ENCODE data around the gene POU3F1. TPM values are rescaled to one million over a fixed set of nuclear protein-coding genes. Genes with fewer than 3 reads are reported as not detected.
A peak's percentile ranks its signal among the peaks of the same experiment; 100 is the strongest.

The POU3F1 gene
- 1.1 and 3.7 TPM in 2 replicates for total RNA-seq (2014; rRNA removed; shearing (Covaris generic))

- DNase-seq (ENCODE audit: low read depth), result no peak
These were observed at the start of gene POU3F1 for GRCh38 chr1:38046333-38046883. Gene POU3F1, minus strand, starts transcription at chr1:38046793. Its CDS starts 50 bp downstream, at chr1:38046743.

GRCh38 chr1:38095454-38095931 lies 48.9 kb upstream of the POU3F1 start:
- no peak for DNase-seq (ENCODE audit: low read depth)

- DNase-seq (ENCODE audit: low read depth), result no peak
These were observed 48.2 kb upstream of the POU3F1 start for GRCh38 chr1:38094711-38095290.

- no peak for DNase-seq (ENCODE audit: low read depth)
These were observed 47.3 kb upstream of the POU3F1 start for GRCh38 chr1:38093569-38094520.

- no peak for DNase-seq (ENCODE audit: low read depth)
These were observed 45.7 kb upstream of the POU3F1 start for GRCh38 chr1:38092256-38092655.

- no peak for DNase-seq (ENCODE audit: low read depth)
These were observed 44.2 kb upstream of the POU3F1 start for GRCh38 chr1:38090796-38091195.

- DNase-seq (ENCODE audit: low read depth), result no peak
These were observed 43.2 kb upstream of the POU3F1 start for GRCh38 chr1:38089712-38090360.

GRCh38 chr1:38088791-38089190 lies 42.2 kb upstream of the POU3F1 start:
- no peak for DNase-seq (ENCODE audit: low read depth)

GRCh38 chr1:38088366-38088765 lies 41.8 kb upstream of the POU3F1 start:
- no peak for DNase-seq (ENCODE audit: low read depth)

GRCh38 chr1:38087676-38088075 lies 41.1 kb upstream of the POU3F1 start:
- DNase-seq (ENCODE audit: low read depth), result no peak

GRCh38 chr1:38085666-38086330 lies 39.2 kb upstream of the POU3F1 start:
- no peak for DNase-seq (ENCODE audit: low read depth)

- DNase-seq (ENCODE audit: low read depth), result no peak
These were observed 38.1 kb upstream of the POU3F1 start for GRCh38 chr1:38084700-38085099.

GRCh38 chr1:38084113-38084512 lies 37.5 kb upstream of the POU3F1 start:
- no peak for DNase-seq (ENCODE audit: low read depth)

GRCh38 chr1:38083541-38083940 lies 36.9 kb upstream of the POU3F1 start:
- no peak for DNase-seq (ENCODE audit: low read depth)

- DNase-seq (ENCODE audit: low read depth), result no peak
These were observed 36.2 kb upstream of the POU3F1 start for GRCh38 chr1:38082769-38083263.

GRCh38 chr1:38079019-38079418 lies 32.4 kb upstream of the POU3F1 start:
- no peak for DNase-seq (ENCODE audit: low read depth)

GRCh38 chr1:38077523-38078147 lies 31.0 kb upstream of the POU3F1 start:
- no peak for DNase-seq (ENCODE audit: low read depth)

- no peak for DNase-seq (ENCODE audit: low read depth)
These were observed 29.9 kb upstream of the POU3F1 start for GRCh38 chr1:38076455-38076854.

GRCh38 chr1:38076038-38076437 lies 29.4 kb upstream of the POU3F1 start:
- peak; percentile 42 for DNase-seq (ENCODE audit: low read depth)

- no peak for DNase-seq (ENCODE audit: low read depth)
These were observed 28.6 kb upstream of the POU3F1 start for GRCh38 chr1:38075191-38075590.

- DNase-seq (ENCODE audit: low read depth), result no peak
These were observed 27.7 kb upstream of the POU3F1 start for GRCh38 chr1:38074302-38074677.

Measured in Daoy (cell line).